Right renal pelvis (tissue), 4 donors: ENCODE data around the gene DENND6B. TPM values are rescaled to one million over a fixed set of nuclear protein-coding genes. Genes with fewer than 3 reads are reported as not detected.
"Not testable (repeated sequence)": the region's sequence is repeated elsewhere in the genome, so short reads cannot be mapped to it uniquely, and the experiment has no call there.

ENCODE experiments used
- DNase-seq, 4 donors: peaks; one replicate each; pipeline ENCODE4 v3.0.0-alpha.2; 2013; ENCODE audit warnings: low read depth in 4 of 4, low spot score in 3 of 4, missing footprints in 1 of 4
- polyA plus RNA-seq, 4 donors: library from polyadenylated mRNA; unstranded; fragments of 120-200 nt; gene quantifications; one replicate each; pipeline ENCODE4 v1.2.1, GENCODE V29; 2013; ENCODE audit not compliant: insufficient read length in 4 of 4

The DENND6B gene, protein sequence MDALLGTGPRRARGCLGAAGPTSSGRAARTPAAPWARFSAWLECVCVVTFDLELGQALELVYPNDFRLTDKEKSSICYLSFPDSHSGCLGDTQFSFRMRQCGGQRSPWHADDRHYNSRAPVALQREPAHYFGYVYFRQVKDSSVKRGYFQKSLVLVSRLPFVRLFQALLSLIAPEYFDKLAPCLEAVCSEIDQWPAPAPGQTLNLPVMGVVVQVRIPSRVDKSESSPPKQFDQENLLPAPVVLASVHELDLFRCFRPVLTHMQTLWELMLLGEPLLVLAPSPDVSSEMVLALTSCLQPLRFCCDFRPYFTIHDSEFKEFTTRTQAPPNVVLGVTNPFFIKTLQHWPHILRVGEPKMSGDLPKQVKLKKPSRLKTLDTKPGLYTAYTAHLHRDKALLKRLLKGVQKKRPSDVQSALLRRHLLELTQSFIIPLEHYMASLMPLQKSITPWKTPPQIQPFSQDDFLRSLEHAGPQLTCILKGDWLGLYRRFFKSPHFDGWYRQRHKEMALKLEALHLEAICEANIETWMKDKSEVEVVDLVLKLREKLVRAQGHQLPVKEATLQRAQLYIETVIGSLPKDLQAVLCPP
- 10 to 100 TPM; 12.0 to 17.9 (median 15.0) TPM for polyA plus RNA-seq

DNA sequence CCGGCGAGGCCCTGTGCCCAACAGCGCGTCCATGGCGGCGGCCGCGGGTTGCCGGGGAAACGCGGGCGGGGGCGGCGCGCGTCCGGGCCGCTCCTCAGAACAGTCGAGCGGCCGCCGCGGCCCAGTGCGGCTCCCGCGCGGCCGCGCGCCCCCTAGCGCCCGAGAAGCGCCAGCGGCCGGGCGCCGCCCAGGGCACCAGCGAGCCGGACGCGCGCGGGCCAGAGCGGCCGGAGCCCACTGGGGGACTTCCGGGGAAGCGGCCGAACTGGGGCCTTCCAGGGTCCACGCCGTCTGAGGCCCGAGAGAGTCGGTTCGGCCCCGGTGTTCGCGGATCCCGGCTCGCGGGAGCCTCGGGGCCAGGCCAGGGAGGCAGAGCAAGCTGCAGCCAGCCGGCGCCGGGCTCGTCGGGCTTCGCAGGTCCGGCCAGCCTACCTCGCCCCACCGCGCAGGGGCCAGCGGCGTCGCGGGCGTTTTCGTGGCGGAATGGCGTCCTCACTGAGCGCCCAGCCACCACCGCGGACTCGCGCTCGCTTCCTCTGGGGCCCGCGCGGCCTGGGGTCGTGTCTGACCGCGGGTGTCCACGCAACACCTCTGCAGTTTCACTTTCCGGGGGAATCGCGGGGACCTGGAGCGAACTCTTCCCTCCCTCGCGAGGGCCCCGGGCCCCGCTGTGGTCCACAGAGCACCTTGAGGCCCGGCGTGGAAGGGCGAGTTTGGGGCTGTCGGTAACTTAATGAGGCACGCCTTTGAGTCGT is at the start of gene DENND6B:
DENND6B (minus strand) TSS at position 57 of the 755 bp plus-strand sequence; CDS start at position 33, 24 bp downstream.
- peak in 3 of 4 donors; percentile 71 to 84 (median 80) for DNase-seq

DNA sequence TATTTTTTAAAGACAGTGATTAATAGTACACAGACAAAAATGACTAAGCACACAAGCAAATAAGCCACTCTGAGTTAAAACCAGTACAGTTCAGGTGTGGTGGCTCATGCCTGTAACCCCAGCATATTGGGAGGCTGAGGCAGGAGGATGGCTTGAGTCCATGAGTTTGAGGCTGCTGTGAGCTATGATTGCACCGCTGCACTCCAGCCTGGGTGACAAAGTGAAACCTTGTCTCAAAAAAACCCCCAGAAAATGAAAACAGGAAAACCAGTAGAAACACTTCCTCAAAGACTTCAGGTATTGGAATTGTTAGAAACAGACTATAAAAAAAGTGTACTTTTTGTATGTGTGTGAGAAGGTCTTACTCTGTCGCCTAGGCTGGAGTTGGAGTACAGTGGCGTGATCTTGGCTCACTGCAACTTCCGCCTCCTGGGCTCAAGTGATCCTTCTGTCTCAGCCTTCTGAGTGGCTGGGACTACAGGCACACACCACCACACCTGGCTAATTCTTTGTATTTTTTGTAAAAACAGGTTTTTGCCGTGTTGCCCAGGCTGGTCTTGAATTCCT is 49.4 kb upstream of the DENND6B start:
- DNase-seq: no peak

DNA sequence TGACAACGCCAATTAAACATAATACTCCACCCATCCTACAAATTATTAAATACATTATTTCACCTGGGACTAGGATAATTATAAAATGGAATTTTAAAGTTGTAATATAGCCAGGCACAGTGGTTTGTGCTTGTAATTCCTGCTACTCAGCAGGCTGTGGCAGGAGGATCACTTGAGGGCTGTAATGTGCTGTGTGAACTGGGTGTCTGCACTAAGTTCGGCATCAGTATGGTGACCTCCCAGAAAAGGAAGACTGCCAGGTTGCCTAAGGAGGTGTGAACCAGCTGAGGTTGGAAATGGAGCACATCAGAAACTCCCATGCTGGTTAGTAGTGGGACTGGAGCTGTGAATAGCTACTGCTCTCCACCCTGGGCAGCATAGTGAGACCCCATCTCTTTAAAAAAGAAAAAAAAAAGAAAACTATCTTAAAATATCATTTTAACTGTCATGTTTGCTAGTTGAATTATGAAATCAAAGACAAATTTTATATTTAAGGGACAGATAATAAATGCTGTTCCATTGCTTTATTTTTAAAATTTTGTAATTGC is 44.4 kb upstream of the DENND6B start:
- no peak for DNase-seq

DNA sequence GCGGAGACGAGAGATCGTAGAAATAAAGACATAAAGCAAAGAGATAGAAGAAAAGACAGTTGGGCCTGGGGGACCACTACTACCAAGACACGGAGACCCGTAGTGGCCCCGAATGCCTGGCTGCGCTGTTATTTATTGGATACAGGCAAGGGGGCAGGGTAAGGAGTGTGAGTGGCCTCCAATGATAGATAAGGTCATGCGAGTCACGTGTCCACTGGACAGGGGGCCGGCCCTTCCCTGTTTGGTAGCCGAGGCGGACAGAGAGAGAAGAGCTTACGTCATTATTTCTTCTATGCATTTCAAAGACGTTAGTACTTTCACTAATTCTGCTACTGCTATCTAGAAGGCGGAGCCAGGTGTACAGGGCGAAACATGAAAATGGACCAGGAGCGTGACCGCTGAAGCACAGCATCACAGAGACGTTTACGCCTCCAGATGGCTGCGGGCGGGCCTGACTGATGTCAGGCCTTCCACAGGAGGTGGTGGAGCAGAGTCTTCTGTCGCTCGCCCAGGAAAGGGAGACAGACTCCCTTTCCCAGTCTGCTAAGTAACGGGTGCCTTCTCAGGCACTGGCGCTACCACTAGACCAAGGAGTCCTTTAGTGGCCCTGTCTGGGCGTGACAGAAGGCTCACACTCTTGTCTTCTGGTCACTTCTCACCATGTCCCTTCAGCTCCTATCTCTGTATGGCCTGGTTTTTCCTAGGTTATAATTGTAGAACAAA is 41.1 kb upstream of the DENND6B start:
- no peak for DNase-seq

DNA sequence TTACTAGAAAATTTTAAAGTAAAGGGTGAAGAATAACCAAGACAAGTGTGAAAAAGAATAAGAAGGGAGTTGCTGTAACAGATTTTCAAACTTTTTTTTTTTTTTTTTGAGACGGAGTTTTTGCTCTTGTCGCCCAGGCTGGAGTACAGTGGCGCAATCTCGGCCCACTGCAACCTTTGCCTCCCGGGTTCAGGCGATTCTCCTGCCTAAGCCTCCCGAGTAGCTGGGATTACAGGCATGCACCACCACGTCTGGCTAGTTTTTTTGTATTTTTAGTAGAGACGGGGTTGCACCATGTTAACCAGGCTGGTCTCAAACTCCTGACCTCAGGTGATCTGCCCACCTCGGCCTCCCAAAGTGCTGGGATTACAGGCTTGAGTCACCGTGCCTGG is 37.0 kb upstream of the DENND6B start:
- DNase-seq: not testable (repeated sequence)

DNA sequence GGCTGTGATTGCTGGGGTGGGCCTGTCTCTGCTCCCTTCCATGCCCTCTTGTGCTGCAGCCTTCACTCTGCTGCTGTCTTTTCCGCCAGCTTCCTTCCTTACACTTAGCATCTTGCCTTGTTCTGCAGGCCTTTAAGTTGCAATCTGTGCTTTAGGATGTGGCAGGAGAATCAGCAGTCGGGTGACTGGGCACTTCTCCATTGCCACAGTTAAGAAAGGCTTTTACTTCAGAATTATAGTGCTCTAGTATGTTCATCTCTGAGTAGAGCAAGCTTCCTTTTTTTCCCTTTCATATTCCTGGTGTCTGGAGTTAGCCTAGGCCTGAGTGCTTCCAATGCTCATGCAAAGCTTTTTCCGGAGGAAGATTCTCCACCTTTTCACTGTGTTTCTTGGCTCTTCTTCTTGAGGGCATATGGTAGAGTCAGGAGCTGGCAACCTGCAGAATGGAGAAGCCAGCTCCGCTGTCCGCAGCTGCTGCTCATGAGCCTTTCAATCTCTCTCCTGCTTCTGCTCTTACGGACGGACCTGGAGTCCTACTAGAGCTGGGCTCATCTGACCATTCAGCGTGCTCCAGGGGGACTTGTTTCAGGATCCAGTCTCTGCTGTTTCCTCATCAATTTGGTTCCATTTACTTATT is 36.5 kb upstream of the DENND6B start:
- no peak for DNase-seq

DNA sequence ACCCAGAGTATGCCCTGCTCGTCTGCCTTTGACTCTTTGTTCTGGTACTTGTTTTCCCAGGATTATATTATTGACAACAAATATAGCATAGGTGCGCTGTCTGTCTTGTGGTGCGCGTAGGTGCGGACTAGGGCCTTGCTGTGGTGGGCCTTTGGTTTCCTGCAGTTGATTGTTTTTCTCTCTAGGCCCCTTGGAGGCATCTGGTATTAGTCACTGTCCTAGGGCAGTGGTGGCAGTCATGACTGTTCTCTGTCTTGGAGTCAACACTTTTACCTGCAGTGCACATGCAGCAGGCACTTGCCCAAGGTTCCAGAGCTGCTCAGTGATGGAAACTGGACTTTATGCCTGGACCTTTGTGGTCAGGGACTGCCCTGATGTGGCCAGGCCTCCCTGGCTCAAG is 34.9 kb upstream of the DENND6B start:
- no peak for DNase-seq

DNA sequence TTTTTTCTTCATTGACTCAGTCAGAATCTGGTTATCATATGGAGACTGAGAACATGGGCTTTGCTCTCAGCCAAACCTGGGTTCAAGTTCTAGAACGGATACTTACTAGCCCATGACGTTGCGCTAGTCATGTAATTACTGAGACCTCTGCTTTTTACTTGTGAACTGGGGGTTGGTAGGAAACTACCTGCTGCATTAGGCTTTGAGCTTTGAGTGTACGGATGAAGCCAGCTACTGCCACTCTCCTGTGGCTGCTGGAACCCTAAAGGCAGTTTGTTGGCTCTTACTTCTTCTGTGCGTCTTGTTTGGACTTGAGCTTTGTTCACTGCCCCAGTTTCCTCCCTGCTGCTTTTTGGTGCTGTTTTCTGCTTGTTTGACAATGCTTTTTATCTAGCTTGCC is 34.4 kb upstream of the DENND6B start:
- no peak for DNase-seq

DNA sequence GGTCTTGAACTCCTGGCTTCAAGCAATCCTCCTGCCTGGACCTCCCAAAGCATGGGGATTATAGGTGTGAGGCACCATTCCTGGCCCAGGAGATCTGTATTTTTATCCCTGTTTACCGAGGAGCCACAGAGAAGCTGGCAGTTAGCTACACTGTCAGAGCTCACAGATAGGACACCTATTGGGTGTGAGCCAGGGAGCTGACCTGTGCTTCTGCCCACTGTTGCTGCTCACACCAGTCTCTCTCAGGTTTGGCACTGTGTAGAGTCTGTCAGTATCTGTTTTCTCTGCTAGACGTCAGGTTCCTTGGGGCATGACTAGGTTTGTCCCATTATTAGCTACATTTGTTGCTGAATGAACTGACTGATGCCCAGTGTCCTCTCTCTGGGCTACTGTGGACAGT is 33.8 kb upstream of the DENND6B start:
- no peak for DNase-seq

DNA sequence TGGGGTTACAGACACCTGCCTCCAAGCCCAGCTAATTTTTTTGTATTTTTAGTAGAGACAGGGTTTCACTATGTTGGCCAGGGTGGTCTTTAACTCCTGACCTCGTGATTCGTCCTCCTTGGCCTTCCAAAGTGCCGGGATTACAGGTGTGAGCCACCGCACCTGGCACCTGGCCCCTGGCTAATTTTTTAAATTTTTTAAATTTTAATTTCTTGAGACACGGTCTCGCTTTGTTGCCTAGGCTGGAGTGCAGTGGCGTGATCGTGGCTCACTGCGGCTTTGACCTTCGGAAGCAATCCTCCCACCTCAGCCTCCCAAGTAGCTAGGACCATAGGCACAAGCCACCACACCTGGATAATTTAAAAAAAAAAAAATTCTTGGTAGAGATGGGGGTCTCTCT is 30.9 kb upstream of the DENND6B start:
- no peak for DNase-seq

DNA sequence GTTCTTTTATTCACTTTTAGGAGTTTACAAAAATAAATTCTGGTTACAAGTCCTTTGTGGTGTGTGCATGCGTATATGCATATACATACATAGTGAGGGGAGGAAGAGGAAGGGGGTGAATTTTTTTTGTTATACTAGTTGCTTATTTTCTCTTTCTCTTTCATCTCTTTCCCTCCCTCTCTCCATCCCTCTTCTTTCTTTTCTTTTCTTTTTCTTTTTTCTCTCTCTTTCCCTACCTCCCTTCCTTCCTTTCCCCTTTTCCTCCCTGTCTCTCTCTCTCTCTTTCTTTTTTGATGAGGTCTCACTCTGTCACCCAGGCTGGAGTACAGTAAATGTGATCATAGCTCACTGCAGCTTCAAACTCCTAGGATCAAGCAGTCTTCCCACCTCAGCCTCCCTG is 30.4 kb upstream of the DENND6B start:
- no peak for DNase-seq

DNA sequence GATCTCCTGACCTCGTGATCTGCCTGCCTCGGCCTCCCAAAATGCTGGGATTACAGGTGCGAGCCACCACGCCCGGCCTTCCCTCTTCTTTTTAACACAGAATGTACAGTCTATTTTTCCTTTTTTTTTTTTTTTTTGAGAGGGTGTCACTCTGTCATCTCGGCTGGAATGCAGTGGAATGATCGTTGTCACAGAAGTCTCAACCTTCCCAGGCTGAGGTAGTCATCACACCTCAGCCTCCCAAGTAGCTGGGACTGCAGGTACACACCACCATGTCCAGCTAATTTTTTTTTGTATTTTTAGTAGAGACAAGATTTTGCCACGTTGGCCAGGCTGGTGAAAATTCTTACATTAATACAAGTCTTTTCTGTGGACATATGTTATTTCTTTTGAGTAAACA is 29.4 kb upstream of the DENND6B start:
- DNase-seq: no peak

DNA sequence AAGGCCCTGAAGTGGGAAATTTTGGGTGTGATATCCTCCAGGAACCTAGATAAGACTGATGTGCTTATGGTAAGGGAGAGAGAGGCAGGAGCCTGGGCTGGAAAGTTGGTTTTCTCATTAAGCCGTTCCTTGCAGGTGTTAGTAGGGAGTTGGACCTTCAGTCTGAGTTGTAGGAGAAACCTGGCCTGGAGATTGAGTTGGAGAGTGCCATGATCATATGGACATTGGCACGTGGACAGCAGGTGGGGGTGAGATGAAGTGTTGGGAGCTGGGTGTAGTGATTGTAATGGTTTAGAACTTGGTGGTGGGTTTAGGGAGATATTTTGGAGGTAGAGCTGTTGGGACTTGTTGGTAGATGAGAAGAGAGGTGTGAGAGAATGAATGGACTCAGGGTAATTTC is 21.2 kb upstream of the DENND6B start:
- no peak for DNase-seq

DNA sequence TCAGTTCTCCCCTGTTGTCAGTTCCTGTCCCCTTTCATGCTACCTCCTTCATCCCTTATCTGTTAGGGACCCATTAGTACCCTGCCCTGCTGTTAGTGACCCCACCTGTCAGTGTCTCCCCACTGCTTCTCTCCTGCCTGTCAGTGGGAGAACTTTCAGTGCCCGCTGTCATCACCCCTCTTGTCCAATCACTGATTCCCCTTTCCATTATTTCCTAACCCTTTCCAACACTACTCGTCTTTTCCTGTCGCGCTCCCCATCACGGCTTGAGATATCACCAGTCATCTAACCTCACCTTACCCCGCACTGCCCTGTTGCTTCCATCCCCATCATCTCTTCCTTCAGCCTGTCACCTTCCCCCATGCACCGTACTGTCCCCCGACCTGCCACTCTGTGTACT is 20.3 kb upstream of the DENND6B start:
- no peak for DNase-seq

DNA sequence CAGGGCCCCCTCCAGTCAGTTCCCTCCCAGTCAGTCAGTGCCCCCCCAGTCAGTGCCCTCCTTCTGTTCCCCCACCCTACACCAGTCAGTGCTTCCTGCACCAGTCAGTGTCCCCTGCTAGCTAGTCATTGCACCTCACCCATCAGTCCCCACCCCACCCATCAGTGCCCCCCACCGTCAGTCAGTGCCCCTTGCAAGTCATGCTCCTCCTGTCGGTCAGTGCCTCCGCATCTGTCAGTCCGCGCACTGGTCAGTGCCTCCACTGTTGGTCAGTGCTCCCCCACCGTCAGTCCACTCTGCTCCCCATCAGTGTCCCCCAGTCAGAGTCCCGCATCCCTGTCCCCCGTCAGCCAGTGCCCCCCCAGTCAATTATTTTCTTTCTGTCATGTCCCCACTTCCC is 19.7 kb upstream of the DENND6B start:
- no peak for DNase-seq

DNA sequence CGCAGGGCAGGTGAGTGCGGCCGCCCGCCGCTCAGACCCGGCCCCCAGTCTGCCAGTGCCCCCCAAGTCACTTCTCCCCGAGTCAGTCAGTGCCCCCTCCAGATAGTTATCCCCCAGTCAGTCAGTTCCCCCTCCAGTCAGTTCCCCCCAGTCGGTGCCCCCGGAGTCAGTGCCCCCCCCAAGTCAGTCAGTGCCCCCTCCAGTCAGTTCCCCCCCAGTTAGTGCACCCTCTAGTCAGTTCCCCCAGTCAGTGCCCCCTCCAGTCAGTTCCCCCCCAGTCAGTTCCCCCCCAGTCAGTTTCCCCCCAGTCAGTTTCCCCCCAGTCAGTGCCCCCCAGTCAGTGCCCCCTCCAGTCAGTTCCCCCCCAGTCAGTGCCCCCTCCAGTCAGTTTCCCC is 16.7 kb upstream of the DENND6B start:
- no peak for DNase-seq

DNA sequence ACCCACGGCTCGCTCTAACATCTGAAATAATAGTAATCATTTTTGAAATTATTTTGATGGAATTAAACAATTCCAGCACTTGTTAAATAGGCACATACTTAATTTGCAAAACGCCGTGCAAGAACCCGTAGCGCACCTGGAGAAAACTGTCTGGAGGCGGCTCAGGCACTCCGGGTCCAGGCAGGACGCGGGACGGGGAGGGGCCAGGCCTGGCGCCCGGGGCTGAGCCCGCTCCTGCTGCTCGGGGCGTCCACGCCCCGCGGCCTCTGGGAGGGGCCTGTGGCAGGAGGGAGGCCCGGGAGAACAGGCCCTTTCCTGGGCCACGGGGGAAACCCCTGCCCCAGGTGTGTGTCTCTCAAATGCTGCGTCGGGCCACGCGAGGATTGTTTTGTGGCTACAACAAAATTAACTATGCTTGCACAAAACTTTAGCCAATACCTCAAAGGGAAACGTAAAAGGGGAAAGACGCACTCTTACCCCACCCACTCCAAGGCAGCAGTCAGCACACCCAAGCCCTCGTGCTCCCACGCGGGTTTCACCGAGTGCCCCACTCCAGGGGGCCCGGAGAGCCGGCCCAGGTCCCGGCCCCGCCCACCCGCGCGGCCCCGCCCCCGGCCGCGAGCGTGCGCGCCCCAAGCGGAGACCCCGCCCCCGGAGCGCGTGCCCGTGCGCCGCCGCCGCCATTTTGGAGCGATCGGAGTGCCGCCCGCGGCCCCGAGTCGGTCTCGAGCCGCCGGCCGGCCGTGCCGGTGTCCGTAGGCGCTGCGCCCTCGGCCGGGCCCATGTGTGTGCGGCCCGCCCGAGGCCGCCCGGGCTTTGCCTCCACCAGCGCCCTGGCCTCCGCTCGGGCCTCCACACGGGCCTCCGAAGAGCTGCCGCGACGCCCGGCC is 16.1 kb upstream of the DENND6B start, which contains the start of gene PPP6R2:
PPP6R2 (plus strand) TSS at position 677 of the 890 bp plus-strand sequence. CDS start 50,582 bp downstream, outside the sequence.
- peak in 1 of 4 donors; percentile 45 for DNase-seq

DNA sequence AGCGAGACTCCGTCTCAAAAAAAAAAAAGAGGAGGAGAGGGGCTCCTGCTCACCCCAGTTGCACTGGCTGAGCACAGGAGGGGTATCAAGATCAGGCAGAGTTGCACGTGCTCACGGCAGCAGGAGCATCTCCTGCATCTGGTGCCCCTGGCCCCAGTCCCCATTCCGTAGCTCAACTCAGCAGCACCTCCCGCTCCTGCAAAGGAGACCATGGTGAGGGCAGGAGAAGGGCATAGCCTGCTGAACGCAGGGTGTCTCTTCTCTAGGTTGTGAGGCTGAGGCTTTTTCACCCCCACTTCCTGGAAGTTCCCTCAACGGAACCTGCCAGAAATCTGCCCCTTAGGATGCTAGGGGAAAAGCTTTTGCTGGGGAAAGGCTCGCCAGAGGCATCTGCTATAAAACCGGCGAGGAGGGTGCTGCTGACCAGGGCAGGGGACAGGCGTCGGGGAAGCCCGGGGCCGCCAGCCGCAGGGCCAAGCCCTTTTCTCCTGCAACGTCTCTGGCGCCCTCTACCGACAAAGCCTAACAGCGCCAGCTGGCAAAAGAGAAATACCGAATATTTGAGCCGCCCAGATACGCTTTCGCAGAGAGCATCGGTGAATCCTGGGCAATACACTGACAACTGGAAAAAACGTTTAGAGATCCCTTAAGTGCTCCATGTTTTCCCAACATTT is 15.3 kb upstream of the DENND6B start:
- peak; percentile 75 to 83 (median 78) for DNase-seq
